ENCODE data around the gene ENPP7.

GRCh38 chr17:79737922-79738578, 7.3 kb downstream of the ENPP7 start:
- TF ChIP-seq CTCF (IDR thresholded peaks at IDR 0.05; ENCODE audit: low read depth, low read length) (no peak), POLR2A (IDR thresholded peaks at IDR 0.05; ENCODE audit: extremely low read depth, insufficient read length) (no peak)

Data from NB4 (cell line).